HG03575 (cell line): ENCODE results near the gene OR2L8.

Source experiments
- ATAC-seq: cut with Tn5 transposase; IDR thresholded peaks from one replicate; pipeline ENCODE4 v1.9.1; 2021; ENCODE audit not compliant: unreplicated experiment, insufficient number of reproducible peaks, low FRiP score; ENCODE audit errors: extremely low read depth

OR2L8 gene, protein sequence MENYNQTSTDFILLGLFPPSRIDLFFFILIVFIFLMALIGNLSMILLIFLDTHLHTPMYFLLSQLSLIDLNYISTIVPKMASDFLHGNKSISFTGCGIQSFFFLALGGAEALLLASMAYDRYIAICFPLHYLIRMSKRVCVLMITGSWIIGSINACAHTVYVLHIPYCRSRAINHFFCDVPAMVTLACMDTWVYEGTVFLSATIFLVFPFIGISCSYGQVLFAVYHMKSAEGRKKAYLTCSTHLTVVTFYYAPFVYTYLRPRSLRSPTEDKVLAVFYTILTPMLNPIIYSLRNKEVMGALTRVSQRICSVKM

GRCh38 chr1:247948558-247948957 lies at the start of gene OR2L8:
TSS of gene OR2L8 (plus strand) at chr1:247948858. CDS start at chr1:247948858, 0 bp downstream.
- ATAC-seq = no peak

GRCh38 chr1:247904122-247904521 lies 44.5 kb upstream of the OR2L8 start:
- no peak for ATAC-seq

DNA sequence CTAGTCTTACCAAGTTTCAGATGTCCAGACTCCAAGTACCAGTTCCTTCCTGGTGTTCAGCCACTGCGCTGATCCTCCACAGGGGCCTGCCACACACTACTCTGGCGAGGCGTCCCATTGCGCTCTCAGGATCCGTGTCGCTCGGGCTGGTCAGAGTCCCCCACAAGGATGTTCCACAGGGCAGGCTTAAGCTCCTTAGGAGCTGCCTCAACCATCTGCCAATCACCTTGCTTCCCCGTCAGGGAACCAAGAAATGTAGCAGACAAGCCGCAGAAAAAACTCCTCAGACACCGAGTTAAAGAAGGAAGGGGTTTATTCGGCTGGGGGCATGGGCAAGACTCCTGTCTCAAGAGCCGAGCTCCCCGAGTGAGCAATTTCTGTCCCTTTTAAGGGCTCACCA lies 43.5 kb upstream of the OR2L8 start:
- no peak for ATAC-seq

DNA sequence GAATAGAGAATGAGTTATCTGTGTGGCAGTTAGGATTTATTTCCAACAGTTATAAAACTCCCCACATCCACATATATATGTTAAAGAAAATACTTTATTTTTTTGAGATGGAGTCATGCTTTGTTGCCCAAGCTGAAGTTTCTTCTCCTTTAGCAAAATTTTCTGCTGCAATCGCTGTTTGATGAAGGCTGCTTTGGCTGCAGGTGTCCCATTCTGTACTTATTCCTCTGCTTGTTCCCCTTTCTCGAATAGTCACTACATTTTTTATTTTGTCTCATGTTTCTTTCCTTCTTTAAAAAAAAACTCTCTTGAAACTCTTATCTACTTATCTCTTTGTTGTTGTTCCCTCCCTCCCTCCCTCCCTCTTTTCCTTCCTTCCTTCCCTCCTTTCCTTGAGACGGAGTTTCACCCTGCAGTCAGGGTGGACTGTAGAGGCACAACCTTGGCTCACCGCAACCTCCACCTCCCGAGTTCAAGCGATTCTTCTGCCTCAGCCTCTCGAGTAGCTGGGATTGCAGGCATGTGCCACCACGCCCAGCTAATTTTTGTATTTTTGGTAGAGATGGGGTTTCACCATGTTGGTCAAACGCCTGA lies 42.7 kb upstream of the OR2L8 start:
- no peak for ATAC-seq

- no peak for ATAC-seq
Measured at GRCh38 chr1:247906504-247907047, 42.1 kb upstream of the OR2L8 start.

DNA sequence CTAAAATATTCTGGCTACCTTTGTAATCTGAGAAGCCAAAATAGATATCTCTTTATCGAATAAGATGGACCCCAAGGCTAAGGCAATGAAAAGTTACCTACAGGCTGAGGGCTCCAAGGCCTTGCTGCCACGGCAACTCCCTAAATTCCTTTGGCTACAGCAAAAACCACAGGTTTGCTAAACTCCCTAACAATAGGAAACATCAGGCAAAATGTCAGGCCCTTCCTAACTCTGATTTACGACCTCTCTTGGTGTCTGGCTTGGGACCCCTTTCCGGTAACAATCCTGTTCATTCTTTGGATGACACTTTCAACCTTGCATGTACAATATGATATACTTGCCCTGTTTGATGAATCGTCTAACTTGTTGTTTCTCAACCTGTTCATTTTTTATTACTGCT lies 39.9 kb upstream of the OR2L8 start:
- no peak for ATAC-seq

GRCh38 chr1:247913786-247914185 lies 34.9 kb upstream of the OR2L8 start:
- no peak for ATAC-seq

GRCh38 chr1:247914941-247915662 lies 33.6 kb upstream of the OR2L8 start:
- no peak for ATAC-seq

- no peak for ATAC-seq
Measured at GRCh38 chr1:247919952-247920351, 28.7 kb upstream of the OR2L8 start, which contains the start of gene OR2T8. TSS of gene OR2T8 (plus strand) at chr1:247920252. CDS start at chr1:247921018, 766 bp downstream.

DNA sequence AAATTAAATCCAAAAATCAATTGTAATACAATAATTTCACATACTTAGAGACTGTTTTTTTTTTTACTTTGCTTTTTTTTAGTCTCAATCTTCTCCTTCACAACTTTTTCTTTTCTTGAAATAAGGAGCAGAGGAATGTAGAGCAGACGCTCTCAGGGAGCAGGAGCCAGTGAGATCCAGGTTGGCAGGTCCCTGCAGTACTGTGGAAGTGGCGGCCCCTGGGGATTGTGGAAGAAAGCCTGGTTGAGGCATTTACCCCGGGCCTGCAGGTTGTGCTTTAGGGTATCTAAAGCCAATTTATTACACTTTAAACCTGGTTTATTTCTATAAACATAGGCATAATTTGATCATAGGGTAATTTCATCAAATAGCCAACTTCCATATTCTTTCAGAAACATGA lies 24.7 kb upstream of the OR2L8 start:
- no peak for ATAC-seq

DNA sequence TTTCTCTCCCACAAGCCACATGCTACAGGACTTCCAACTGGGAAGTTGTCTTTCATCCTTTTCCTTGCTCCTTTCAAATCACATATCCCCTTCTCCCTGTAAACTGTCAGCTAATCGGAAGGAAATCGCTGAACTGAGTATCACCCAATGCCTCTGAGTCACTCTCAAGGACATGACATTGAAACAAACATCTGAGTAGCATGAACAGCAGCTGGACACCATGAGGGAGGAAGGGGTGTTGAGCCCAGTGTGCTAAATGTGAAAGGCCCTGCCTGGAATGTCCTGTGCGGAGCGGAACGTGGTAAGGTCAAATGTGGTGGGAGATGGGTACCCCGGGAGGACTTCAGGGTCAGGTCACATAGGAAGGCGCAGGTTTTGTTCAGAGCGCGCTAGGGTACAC lies 23.8 kb upstream of the OR2L8 start, which contains the start of gene OR2AJ1:
TSS of gene OR2AJ1 (plus strand) at position 22 of the 400 bp plus-strand sequence. CDS start 8,880 bp downstream, outside the sequence.
- ATAC-seq = no peak

GRCh38 chr1:247933989-247934388 lies 14.7 kb upstream of the OR2L8 start:
- ATAC-seq = no peak

DNA sequence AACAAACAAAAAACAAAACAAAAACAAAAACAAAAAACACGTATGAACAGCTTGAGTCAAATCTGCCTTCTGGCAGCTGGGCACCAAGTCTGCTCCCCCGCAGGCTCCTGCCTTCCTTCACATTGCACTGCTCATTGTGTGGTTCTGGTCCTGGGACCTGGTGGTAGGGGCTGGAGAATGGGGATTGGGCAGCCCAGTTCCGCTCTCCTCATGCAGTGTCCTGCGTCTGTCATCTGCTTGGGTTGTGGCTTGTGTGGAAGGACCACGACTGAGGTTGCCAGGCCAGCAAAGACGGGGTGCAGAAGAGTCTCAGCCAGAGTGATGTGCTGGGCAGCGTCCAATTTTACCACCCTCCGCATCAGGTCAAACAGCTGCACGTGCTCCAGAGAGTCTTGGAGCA lies 12.9 kb upstream of the OR2L8 start:
- no peak for ATAC-seq

- ATAC-seq = no peak
Measured at GRCh38 chr1:247936415-247936814, 12.2 kb upstream of the OR2L8 start.

GRCh38 chr1:247936965-247937734 lies 11.5 kb upstream of the OR2L8 start:
- peak; percentile 99 for ATAC-seq

GRCh38 chr1:247942624-247943023 lies 6.0 kb upstream of the OR2L8 start:
- ATAC-seq = no peak

- no peak for ATAC-seq
Measured at GRCh38 chr1:247953408-247953807, 4.8 kb downstream of the OR2L8 start.

GRCh38 chr1:247961791-247962190 lies 13.1 kb downstream of the OR2L8 start:
- ATAC-seq = no peak
